Stomach (tissue), 4 donors: Measurements from ENCODE around the gene LYVE1.

ENCODE experiments used
- CTCF ChIP-seq, 7 experiments: fragments of 450-650 bp in 4 of 7; fragments of 200-600 bp in 3 of 7; sonication (generic) in 3 of 7; IDR thresholded peaks; one replicate each; pipeline ENCODE4 v1.5.1; 2016 to 2019; ENCODE audit warnings: antibody characterized with exemption in 7 of 7, control low read depth in 2 of 7, mild to moderate bottlenecking in 1 of 7
- POLR2A ChIP-seq, 4 donors: fragments of 450-650 bp; IDR thresholded peaks; one replicate each; pipeline ENCODE4 v1.6.1; 2016; ENCODE audit warnings: antibody characterized with exemption in 4 of 4, control low read depth in 2 of 4, mild to moderate bottlenecking in 1 of 4, moderate library complexity in 1 of 4
- POLR2AphosphoS5 ChIP-seq, 3 donors: sonication (generic); formaldehyde crosslinking; IDR thresholded peaks; one replicate each; pipeline ENCODE4 v1.6.1; 2016; ENCODE audit warnings: antibody characterized with exemption in 3 of 3

- TF ChIP-seq CTCF (IDR thresholded peaks at IDR 0.05) (no peak), POLR2A (IDR thresholded peaks at IDR 0.05) (no peak), POLR2AphosphoS5 (IDR thresholded peaks at IDR 0.05) (no peak)
Observed at GRCh38 chr11:10561947-10562346, 6.5 kb downstream of the LYVE1 start.
